ENCODE results near the gene STARD10.
A peak's percentile ranks its signal among the peaks of the same experiment; 100 is the strongest.
"Not testable (repeated sequence)": the region's sequence is repeated elsewhere in the genome, so short reads cannot be mapped to it uniquely, and the experiment has no call there.

The STARD10 gene

DNA sequence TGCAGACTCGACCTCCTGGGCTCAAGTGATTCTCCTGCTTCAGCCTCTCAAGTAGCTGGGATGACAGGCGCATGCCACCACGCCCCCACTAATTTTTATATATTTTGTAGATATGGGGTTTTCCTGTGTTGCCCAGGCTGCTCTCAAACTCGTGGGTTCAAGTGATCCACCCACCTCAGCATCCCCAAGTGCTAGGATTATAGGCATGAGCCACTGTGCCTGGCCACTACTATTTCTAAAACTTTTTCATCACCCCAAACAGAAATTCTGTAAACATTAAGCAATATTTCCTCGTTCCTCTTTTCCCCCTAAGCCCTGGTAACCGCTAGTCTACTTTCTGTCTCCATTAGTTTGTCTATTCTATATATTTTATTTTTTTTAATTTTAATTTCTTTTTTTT lies 11.4 kb upstream of the STARD10 start:
- no peak for TF ChIP-seq CTCF (IDR thresholded peaks at IDR 0.05; ENCODE audit: borderline replicate concordance, insufficient read depth, low read depth, low read length)
- H3K4me3 ChIP-seq (ENCODE audit: low read depth, low read length), result no peak overlapping the region

DNA sequence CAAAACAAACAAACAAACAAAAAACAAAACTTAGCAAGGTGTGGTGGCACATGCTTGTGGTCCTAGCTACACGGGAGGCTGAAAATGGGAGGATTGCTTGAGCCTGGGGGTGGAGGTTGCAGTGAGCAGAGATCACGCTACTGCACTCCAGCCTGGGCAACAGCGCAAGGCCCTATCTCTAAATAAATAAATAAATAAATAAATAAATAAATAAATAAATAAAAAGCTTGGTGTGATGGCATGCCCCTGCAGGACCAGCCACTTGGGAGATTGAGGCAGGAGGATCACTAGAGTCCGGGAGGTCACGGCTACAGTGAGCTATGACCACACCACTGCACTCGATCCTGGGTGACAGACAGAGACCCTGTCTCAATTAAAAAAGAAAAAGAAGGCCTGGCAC lies 9.0 kb upstream of the STARD10 start:
- TF ChIP-seq CTCF (IDR thresholded peaks at IDR 0.05; ENCODE audit: borderline replicate concordance, insufficient read depth, low read depth, low read length), result no peak
- H3K4me3 ChIP-seq (ENCODE audit: low read depth, low read length), result no peak overlapping the region

GRCh38 chr11:72799441-72799840 lies 5.6 kb upstream of the STARD10 start:
- no peak for TF ChIP-seq CTCF (IDR thresholded peaks at IDR 0.05; ENCODE audit: borderline replicate concordance, insufficient read depth, low read depth, low read length)
- no peak overlapping the region for H3K4me3 ChIP-seq (ENCODE audit: low read depth, low read length)

DNA sequence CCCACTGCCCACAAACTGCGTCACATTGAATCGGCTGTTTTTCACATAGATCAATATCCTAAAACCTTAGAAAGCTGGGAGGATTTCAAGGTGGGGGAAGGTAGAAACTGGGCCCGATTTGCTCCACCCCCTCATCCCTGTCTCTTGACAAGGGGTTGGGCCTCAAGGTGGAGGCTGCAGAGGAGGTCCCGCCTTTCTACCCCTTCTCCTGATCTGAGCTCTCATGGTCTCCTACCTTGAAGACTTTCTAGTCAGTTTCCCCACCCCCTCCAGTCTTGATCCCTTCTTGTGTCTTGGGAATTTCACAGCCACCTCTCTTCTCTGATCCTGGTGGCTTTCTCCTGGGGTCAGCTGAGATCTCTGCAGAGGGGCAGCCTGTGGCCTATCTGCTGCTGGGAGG lies 4.5 kb upstream of the STARD10 start:
- H3K4me3 ChIP-seq (ENCODE audit: low read depth, low read length), result no peak overlapping the region
- no peak for TF ChIP-seq CTCF (IDR thresholded peaks at IDR 0.05; ENCODE audit: borderline replicate concordance, insufficient read depth, low read depth, low read length)

GRCh38 chr11:72793076-72793424 lies 797 bp downstream of the STARD10 start:
- peak overlapping the region; percentile 19 for H3K4me3 ChIP-seq (ENCODE audit: low read depth, low read length)
- TF ChIP-seq CTCF (IDR thresholded peaks at IDR 0.05; ENCODE audit: borderline replicate concordance, insufficient read depth, low read depth, low read length), result no peak

DNA sequence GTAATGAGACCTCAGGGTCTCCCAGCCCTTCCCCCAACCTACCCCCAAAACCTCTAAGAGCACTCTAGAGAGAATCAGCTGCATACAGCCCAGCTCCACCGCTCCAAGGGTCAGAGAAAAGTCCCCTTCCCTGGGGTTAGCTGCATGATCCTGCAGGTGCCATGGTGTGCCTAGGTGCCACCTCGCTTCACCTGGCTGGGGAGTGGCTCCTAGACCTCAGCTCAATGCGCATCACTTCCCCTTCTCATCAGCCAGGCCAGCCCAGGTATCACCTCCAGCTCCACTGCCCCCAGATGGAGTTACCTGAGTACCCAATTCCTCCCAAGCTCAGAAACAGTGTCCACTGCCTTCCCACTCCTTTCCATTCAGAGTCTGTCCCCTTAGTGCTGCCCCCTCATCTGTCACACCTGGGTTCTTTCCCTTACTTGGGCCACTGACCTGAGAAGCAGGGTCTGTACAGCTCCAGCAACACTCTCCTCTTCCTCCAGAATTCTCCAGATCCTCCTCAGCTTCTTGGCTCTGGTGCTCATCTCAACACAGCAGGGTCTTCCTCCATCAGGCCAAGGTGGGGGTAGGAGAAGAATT lies 1.3 kb downstream of the STARD10 start:
- no peak for TF ChIP-seq CTCF (IDR thresholded peaks at IDR 0.05; ENCODE audit: borderline replicate concordance, insufficient read depth, low read depth, low read length)
- H3K4me3 ChIP-seq (ENCODE audit: low read depth, low read length), result peak overlapping the region; percentile 19

DNA sequence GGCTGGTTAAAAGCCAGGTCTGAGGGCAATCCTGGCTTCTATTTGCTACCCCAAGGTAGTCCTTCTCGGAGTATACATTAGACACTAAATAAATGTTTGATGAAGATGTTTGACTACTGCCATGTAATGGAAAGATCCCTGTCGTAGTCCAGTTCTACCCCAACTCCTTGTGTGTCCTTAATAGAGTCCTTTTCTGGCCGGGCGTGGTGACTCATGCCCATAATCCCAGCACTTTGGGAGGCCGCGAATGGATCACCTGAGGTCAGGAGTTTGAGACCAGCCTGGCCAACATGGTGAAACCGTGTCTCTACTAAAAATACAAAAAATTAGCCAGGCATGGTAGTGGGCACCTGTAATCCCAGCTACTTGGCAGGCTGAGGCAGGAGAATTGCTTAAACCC lies 2.6 kb downstream of the STARD10 start:
- not testable (repeated sequence) for H3K4me3 ChIP-seq (ENCODE audit: low read depth, low read length)

All from GM12875 (cell line).